Posterior vena cava (tissue), 2 donors: ENCODE measurements around the gene YLPM1. TPM values are rescaled to one million over a fixed set of nuclear protein-coding genes. Genes with fewer than 3 reads are reported as not detected.

ENCODE experiments used
- DNase-seq: peaks from one replicate; pipeline ENCODE4 v3.0.0-alpha.2; 2020; ENCODE audit warnings: low spot score
- intact Hi-C, 2 donors: fragments of 100-400 bp; cut with DNase I; formaldehyde crosslinking; loops; one replicate each; pipeline versions ENCODE4 v1.14.1 to v1.14.2; 2022 to 2023
- total RNA-seq, 2 donors: library from RNA; stranded (reverse); fragmentation: NEBNext Ultra II Directional; extraction: Animal tissue kit (Norgen Biotek cat#: 25700); gene quantifications; one replicate each; pipeline ENCODE4 v1.2.1, GENCODE V29; 2021
- donor health status: DM: yes; HTN: yes; CAD: no.
- donor health status: DM: yes; HTN: yes; CAD: no.

Gene YLPM1
- total RNA-seq, 2 donors from 2014 or later, result 46.8 to 52.4 TPM

DNA sequence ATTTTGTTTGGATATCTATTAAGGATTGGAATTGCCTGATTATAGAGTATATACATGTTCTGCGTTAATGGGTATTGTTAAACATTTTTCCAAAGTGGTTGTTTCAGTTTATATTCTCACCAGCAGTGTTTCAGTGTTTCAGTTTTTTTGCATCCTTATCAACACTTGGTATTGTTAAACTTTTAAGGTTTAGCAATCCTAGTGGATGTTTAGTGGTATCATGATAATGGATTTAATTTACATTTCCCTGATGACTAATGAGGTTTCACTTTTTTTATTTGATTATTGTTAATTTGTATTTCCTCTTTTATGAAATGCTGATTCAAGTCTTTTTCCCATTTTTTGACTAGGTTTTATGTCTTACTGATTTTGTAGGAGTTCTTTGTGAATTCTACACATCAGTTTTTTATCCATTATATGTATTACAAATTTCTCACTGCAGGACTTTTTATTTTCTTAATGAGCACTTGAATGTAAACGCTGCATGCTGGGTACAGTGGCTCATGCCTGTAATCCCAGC lies 23.7 kb downstream of the YLPM1 start:
- intact Hi-C loops, result no loop called here
- DNase-seq, result no peak

DNA sequence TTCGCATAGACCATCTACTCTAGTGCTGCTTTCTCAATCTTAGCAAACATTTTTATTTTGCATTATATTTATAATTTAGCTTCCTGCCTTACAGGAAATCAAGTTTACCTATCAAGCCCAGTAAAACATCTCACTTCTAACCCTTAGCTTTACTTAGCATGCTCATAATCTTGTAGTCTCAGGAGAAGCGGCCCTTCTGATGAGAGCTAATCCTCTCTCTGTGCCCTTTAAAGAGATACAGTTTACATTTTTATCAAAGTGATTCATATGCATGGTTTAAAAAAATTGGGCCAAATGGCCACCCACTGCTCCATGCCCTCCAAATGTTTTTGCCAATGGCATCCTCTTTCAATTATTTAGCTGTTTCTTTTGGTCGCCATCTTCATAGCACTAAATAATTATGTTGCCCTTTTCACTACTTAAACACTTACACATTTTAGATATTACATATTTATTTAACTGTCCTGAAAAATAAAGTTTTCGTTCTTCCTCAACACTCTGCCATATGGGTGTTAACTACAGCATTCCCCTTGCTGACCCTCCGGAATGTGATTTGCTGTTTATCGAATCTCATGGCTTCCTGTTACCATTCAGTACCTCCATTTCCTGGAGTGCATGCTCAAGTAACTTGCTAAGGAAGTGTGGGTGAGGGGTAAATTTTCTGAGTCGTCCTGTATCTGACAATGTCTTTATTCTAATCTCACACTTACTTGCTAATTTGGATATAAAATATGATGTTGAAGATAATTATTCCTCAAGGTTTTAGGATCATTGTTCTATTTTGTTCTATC lies 29.3 kb downstream of the YLPM1 start:
- no peak for DNase-seq
- intact Hi-C loops, result loop anchor here in 1 of 2 donors (5.0 kb wide), 1 partner anchor 185 kb away; no protein-coding TSS in a partner anchor

DNA sequence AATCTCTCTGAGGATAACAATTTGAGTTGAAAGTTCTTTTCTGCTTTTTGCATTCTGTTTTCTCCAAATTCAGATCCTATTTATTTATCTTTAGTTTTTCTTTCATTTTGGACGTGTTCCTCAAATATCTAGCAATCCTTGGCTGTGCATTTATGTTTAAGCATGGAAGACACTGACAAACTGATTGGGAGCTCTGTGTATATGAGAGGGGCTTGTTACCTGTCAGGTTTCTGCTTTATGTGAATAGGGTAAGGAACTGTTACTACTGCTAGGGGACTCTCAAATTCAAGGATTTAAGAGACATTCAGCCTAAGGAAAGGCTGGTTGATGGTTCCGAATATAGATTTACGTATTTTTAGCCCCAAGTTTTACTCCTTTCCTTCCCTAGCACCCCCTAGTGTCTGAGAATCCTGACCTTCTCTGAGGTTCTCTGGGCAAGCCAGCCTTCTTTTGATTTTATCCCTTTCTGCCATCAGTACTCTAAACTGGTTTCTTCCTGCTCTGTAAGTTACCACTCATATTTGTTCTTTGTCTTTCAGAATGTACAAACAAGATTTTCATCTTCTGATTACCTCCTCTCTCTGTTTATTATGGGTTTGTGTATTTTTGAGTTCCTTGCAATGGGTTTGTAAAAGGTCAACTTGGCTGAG lies 30.5 kb downstream of the YLPM1 start:
- intact Hi-C loops, result loop anchor here in 1 of 2 donors (5.0 kb wide), 1 partner anchor 186 kb away; no protein-coding TSS in a partner anchor
- DNase-seq, result no peak

GRCh38 chr14:74794947-74795346 lies 31.8 kb downstream of the YLPM1 start:
- no peak for DNase-seq
- intact Hi-C loops, result loop anchor here in 1 of 2 donors (5.0 kb wide), 1 partner anchor 188 kb away; no protein-coding TSS in a partner anchor

DNA sequence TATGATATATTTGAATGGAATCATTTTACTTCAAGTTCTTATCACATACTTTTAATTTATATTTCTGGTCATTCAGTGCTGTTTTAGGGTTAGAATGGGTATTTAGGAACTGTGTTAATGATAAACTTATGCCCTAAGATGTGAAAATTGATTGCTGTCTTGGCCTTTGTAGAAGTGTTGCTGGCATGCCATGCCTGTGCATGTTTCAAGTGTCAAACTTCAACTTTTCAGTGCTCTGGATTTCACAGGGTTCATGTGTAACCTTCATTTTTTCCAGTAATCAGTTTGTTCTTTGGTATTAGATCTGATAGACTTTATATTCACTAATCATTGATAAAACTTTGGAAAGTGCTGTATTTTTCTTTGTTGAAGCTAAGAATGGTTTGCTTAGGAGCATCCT lies 36.6 kb downstream of the YLPM1 start:
- intact Hi-C loops, result loop anchor here in 1 of 2 donors (10.0 kb wide), 1 partner anchor 195 kb away; no protein-coding TSS in a partner anchor
- no peak for DNase-seq

DNA sequence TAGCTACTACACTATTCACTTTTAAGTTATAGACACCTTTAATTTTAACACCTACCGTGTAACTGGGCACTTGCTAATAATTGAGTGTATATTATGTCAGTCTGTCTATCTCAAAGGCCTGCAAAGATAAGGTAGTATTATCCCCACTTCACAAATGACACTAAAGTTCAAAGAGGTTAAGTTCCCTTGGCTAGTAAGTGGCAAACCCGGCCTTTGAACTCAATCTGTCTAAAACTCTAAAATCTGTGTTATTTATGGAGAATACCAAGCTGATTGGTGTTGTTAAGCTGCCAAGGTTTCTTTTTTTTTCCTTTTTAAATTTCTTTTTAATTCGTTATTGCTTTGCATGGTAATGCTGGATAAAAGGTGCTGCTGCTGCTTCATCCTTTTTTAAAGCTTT lies 37.7 kb downstream of the YLPM1 start:
- intact Hi-C loops, result loop anchor here in 1 of 2 donors (10.0 kb wide), 1 partner anchor 196 kb away; no protein-coding TSS in a partner anchor
- DNase-seq, result no peak

GRCh38 chr14:74801396-74801795 lies 38.3 kb downstream of the YLPM1 start:
- intact Hi-C loops, result loop anchor here in 1 of 2 donors (10.0 kb wide), 1 partner anchor 197 kb away; no protein-coding TSS in a partner anchor
- DNase-seq, result no peak

DNA sequence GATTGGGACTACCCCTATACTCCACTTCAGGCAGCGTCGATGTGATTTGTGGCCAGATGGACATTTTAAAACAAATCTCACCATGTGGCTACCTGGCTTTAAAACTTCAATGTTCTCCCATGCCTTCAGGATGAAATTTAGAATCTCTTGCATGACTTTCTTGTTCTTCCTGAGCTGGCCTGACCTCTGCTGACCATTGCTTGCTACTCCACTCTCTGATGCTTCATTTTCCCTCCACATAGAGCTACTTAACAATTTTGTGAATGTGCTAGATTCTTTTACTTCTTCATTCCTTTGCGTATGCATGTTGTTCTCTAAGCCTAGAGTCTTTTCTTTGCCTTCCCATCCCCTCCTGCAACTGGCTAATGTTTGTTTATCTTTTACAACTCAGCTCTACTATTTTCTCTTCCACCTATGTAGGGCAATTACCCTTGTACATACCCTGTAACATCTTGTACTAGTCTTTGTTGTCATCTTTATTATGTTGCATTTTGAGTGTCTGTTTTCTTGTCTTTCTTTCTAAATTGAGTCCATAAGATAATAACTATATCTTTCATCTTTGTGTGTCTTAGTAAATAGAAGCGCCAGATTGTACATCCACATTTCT lies 41.2 kb downstream of the YLPM1 start:
- intact Hi-C loops, result loop anchor here in 1 of 2 donors (10.0 kb wide), 1 partner anchor 200 kb away; no protein-coding TSS in a partner anchor

DNA sequence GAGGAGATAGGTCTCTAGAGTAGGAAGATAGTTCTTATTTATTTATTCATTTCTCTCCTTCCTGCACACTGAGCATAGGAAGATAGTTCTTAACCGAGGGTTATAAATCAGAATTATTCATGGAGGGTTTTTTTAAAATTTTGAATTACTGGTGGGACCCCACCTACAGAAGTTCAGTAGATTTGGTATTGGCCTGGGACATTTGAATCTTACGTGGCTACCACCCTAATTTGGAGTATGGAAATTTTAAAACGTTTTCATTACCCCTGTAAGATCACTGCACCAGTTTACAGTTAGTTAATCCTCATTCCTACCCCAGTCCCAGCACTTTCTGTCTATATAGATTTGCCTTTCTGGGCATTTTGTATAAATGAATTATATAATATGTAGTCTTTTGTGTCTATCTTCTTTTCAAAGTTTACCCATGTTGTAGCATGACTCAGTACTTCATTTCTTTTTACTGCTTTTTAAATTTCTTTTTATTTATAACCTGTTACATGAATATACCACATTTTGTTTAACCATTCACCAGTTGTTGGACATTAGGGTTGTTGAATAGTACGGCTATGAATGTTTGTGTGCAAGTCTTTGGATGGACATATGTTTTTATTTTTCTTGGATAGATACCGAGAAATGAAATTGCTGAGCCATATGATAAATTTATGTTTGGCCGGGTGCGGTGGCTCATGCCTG lies 44.9 kb downstream of the YLPM1 start:
- DNase-seq, result no peak
- intact Hi-C loops, result loop anchor here in 1 of 2 donors (10.0 kb wide), 1 partner anchor 203 kb away; no protein-coding TSS in a partner anchor

More for the DNA sequence above, 41.2 kb downstream of the YLPM1 start:
- no peak for DNase-seq

DNA sequence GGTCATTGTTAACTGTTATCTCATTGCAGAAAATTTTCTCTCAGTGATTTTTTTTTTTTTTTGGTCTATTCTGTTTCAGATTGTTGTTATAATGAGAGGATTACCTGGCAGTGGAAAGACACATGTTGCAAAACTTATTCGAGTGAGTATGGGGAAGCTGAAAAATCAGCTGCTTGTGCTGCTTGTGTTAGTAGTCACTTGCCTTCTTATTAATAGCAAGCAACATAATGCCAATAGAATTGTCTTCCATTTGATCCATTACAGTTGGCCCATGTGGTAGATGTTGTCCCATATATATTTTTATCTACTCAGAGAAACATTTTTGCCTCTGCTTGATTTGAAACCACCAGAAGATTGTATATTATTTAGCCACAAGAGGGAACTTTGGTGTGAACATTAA lies 53.0 kb downstream of the YLPM1 start:
- intact Hi-C loops, result no loop called here
- DNase-seq, result no peak

- no peak for DNase-seq
- intact Hi-C loops, result no loop called here
These were observed 57.2 kb downstream of the YLPM1 start for GRCh38 chr14:74820288-74820687.

- no peak for DNase-seq
- intact Hi-C loops, result no loop called here
These were observed 58.3 kb downstream of the YLPM1 start for GRCh38 chr14:74821267-74821915.

DNA sequence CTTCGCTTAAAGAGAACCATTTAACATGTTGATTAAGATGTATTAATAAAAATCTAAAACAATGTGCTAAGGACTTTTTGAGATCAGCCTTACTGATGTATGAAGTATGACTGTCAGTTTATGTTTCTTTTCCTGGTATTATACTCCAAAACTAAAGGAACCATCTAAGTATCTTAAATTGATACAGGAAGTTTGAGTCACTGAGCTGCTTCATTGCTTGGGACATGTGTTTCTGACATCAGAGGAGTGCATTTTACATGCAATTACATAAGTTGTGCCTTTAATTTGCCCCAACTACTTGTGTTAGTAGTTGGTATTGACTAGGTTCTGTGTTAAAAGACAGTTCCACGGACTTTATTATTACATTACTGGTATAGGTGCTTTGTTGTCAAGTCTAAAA lies 61.9 kb downstream of the YLPM1 start:
- intact Hi-C loops, result no loop called here

GRCh38 chr14:74826574-74826973 lies 63.5 kb downstream of the YLPM1 start:
- intact Hi-C loops, result no loop called here
- DNase-seq, result no peak

More for the DNA sequence above, 61.9 kb downstream of the YLPM1 start:
- no peak for DNase-seq

- no peak for DNase-seq
- intact Hi-C loops, result no loop called here
These were observed 66.1 kb downstream of the YLPM1 start for GRCh38 chr14:74829251-74829650.

- intact Hi-C loops, result no loop called here
- DNase-seq, result no peak
These were observed 69.7 kb downstream of the YLPM1 start for GRCh38 chr14:74832849-74833248.

DNA sequence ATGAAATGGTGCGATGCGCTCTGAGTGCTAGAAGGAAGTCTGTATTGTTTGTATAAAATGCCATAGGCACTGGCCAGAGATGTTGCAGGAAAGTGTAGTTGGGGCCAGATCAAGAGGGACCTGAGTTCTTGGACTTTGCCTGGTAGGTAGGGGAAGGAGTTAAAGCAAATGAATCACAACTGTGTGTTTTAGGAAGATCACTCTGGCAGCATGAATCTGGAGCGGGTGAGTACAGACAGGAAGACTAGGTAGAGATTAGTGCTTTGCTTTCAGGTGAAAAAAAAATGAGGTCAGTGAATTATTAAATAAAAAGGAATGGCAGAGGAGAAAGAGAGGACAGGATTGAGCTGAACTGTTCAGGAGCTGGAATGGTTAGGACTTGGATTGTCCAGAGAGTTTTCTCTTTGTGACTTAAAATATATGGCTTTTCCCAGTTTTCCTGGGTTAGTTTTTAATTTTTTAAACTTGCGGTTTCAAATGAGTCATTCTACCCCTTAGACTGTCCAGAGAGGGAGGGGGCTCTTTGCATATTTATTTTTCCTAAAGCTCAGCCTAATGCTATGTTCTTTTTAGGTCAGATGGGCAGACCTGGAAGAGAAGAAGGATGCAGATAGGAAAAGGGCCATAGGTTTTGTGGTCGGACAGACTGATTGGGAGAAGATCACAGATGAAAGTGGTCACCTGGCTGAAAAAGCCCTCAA lies 71.7 kb downstream of the YLPM1 start:
- intact Hi-C loops, result no loop called here
- DNase-seq, result no peak
